OCI-LY7 (cell line): Measurements from ENCODE around the gene ATP6V1A.

Experiments used
- EZH2phosphoT487 ChIP-seq: fragments of 200-600 bp; sonication (generic); IDR thresholded peaks from 2 replicates; pipeline ENCODE4 v1.6.1; 2018; ENCODE audit warnings: low read depth, borderline replicate concordance, mild to moderate bottlenecking, mixed run types, antibody characterized with exemption, low read length, moderate library complexity, mixed read lengths
- TF ChIP-seq, protein P1 (sequence below): fragments of 200-600 bp; sonication (generic); conservative IDR thresholded peaks from 2 replicates; pipeline ENCODE4 v1.5.1; 2014; ENCODE audit warnings: mild to moderate bottlenecking, antibody characterized with exemption, low read length, moderate library complexity, mixed read lengths

DNA sequence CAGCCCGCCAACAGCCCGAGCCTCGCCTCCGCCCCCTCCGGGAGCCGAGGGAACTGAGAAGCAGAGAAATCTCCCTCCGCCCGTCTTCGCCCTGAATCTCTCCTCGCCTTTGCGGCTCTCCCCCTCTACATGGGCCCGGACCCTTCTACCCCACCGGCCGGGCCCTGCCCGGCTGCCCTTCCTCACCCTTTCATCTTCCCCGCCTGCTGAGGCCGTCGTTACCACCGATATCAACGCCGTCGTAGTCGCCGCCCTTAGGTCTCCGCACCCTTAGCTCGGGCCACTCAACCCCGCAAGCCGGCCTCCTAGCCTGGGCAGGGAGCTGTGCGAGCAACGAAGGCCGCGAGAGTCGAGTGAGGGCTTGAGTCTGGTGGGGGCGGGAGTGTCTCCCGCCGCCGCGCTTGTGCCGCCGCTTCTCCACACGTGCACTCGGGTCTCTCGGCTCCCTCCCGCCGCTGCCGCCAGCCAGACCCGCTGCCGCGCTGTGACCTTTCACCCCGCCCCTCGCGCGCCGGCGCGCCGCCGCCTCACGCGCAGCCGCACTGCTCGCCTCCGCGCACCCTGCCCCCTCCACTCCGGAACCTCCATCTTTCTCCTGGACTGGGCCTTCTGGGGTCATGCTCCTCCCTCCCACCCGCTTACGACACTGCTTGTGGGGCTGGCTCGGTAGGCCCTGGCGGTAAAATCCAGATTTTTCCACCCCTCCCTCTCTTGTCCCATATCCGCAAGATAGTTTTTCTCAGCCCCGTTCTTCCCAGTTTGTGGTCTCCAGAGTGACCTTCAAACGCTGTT lies 883 bp upstream of the ATP6V1A start, which contains the start of gene NAA50:
- TF ChIP-seq, protein P1, sequence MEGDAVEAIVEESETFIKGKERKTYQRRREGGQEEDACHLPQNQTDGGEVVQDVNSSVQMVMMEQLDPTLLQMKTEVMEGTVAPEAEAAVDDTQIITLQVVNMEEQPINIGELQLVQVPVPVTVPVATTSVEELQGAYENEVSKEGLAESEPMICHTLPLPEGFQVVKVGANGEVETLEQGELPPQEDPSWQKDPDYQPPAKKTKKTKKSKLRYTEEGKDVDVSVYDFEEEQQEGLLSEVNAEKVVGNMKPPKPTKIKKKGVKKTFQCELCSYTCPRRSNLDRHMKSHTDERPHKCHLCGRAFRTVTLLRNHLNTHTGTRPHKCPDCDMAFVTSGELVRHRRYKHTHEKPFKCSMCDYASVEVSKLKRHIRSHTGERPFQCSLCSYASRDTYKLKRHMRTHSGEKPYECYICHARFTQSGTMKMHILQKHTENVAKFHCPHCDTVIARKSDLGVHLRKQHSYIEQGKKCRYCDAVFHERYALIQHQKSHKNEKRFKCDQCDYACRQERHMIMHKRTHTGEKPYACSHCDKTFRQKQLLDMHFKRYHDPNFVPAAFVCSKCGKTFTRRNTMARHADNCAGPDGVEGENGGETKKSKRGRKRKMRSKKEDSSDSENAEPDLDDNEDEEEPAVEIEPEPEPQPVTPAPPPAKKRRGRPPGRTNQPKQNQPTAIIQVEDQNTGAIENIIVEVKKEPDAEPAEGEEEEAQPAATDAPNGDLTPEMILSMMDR = no peak
- TF ChIP-seq EZH2phosphoT487 = no peak
